A673 (cell line): Measurements from ENCODE around the gene TMEM130. TPM values are rescaled to one million over a fixed set of nuclear protein-coding genes. Genes with fewer than 3 reads are reported as not detected.

Experiments used
- Bru-seq: library from RNA; stranded (reverse); fragments of 400-500 nt; gene quantifications from one replicate; lab custom pipeline; 2021; lab: Mats Ljungman, UMichigan
- BruChase-seq, 2 experiments: library from RNA; stranded (reverse); fragments of 400-500 nt; gene quantifications; one replicate each; lab custom pipeline; 2021; lab: Mats Ljungman, UMichigan
- BruUV-seq: library from RNA; stranded (reverse); fragments of 400-500 nt; replicated peaks from 2 replicates; lab custom pipeline; 2021; lab: Mats Ljungman, UMichigan
- CTCF ChIA-PET: fragments of 300-600 bp; sonication (Branson Sonifier 250); formaldehyde crosslinking; loops from one replicate; lab custom pipeline; 2022; ENCODE audit warnings: antibody characterized with exemption; lab: Charles Lee
- POLR2A ChIA-PET: fragments of 300-600 bp; sonication (Branson Sonifier 250); formaldehyde crosslinking; loops from one replicate; lab custom pipeline; 2022; ENCODE audit warnings: antibody characterized with exemption; ENCODE audit not compliant: low non-redundant PET; lab: Charles Lee
- DNase-seq: peaks from one replicate; pipeline ENCODE4 v3.0.0-alpha.2; 2015; ENCODE audit warnings: low spot score
- H3K27ac ChIP-seq: fragments of 200-600 bp; sonication (generic); 2 replicates; pipeline ENCODE4 v1.5.1; 2016; ENCODE audit warnings: mixed run types, low read depth, mild to moderate bottlenecking, mixed read lengths, antibody characterized with exemption, low read length; ENCODE audit not compliant: poor library complexity, severe bottlenecking
- H3K27me3 ChIP-seq: fragments of 200-600 bp; sonication (generic); replicated peaks from 2 replicates; pipeline ENCODE4 v1.6.1; 2017; ENCODE audit warnings: mixed run types, low read depth, mild to moderate bottlenecking, mixed read lengths, antibody characterized with exemption, low read length; ENCODE audit not compliant: insufficient read depth, poor library complexity
- H3K36me3 ChIP-seq: fragments of 200-600 bp; sonication (generic); 2 replicates; pipeline ENCODE4 v1.6.1; 2016; ENCODE audit warnings: mixed run types, mild to moderate bottlenecking, mixed read lengths, antibody characterized with exemption, low read length; ENCODE audit not compliant: insufficient read depth, poor library complexity, severe bottlenecking
- H3K4me1 ChIP-seq: fragments of 200-600 bp; sonication (generic); 2 replicates; pipeline ENCODE4 v1.6.1; 2017; ENCODE audit warnings: mixed run types, mild to moderate bottlenecking, mixed read lengths, antibody characterized with exemption, low read length; ENCODE audit not compliant: insufficient read depth, poor library complexity, severe bottlenecking
- H3K4me3 ChIP-seq: fragments of 200-600 bp; sonication (generic); 2 replicates; pipeline ENCODE4 v1.5.1; 2016; ENCODE audit warnings: low read depth, mixed run types, mild to moderate bottlenecking, mixed read lengths, low read length; ENCODE audit not compliant: poor library complexity, severe bottlenecking
- H3K9me3 ChIP-seq: fragments of 200-600 bp; sonication (generic); 2 replicates; pipeline ENCODE4 v1.6.1; 2016; ENCODE audit warnings: mixed run types, low read depth, mild to moderate bottlenecking, mixed read lengths, antibody characterized with exemption, low read length; ENCODE audit not compliant: poor library complexity, severe bottlenecking
- EZH2 ChIP-seq: fragments of 200-600 bp; sonication (generic); IDR thresholded peaks from 2 replicates; pipeline ENCODE4 v1.6.1; 2017; ENCODE audit warnings: borderline replicate concordance, low read depth, mild to moderate bottlenecking, mixed read lengths, antibody characterized with exemption, low read length; ENCODE audit not compliant: poor library complexity, severe bottlenecking
- intact Hi-C: fragments of 100-400 bp; cut with micrococcal nuclease; formaldehyde crosslinking; loops from one replicate; pipeline ENCODE4 v1.10.0; 2022; ENCODE audit not compliant: unreplicated experiment
- long read RNA-seq: library from polyadenylated mRNA; stranded (forward); transcript quantifications from one replicate; pipeline ENCODE4 v2.0.0, GENCODE V29; 2022
- total RNA-seq: library from RNA; stranded (reverse); gene quantifications from 2 replicates; pipeline ENCODE4 v1.2.3, GENCODE V29; 2021
- TF ChIP-seq, protein P1 (sequence below): fragments of 300-800, 200-600 bp; sonication (generic); conservative IDR thresholded peaks from 2 replicates; pipeline ENCODE4 v1.5.1; 2017; ENCODE audit warnings: low read depth, mild to moderate bottlenecking, antibody characterized with exemption, low read length, moderate library complexity, mixed read lengths

Gene TMEM130, protein sequence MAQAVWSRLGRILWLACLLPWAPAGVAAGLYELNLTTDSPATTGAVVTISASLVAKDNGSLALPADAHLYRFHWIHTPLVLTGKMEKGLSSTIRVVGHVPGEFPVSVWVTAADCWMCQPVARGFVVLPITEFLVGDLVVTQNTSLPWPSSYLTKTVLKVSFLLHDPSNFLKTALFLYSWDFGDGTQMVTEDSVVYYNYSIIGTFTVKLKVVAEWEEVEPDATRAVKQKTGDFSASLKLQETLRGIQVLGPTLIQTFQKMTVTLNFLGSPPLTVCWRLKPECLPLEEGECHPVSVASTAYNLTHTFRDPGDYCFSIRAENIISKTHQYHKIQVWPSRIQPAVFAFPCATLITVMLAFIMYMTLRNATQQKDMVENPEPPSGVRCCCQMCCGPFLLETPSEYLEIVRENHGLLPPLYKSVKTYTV
- total RNA-seq (0.31 TPM in 1 of 2 replicates, not detected in the other), Bru-seq, nascent RNA (not detected), BruChase-seq, experiment 1, labeled RNA remaining after a 2-hour chase (percentile 9 among the genes with signal in this experiment), BruChase-seq, experiment 2, labeled RNA remaining after a 6-hour chase (percentile 15 among the genes with signal in this experiment)
- long read RNA-seq, result 0 reads

DNA sequence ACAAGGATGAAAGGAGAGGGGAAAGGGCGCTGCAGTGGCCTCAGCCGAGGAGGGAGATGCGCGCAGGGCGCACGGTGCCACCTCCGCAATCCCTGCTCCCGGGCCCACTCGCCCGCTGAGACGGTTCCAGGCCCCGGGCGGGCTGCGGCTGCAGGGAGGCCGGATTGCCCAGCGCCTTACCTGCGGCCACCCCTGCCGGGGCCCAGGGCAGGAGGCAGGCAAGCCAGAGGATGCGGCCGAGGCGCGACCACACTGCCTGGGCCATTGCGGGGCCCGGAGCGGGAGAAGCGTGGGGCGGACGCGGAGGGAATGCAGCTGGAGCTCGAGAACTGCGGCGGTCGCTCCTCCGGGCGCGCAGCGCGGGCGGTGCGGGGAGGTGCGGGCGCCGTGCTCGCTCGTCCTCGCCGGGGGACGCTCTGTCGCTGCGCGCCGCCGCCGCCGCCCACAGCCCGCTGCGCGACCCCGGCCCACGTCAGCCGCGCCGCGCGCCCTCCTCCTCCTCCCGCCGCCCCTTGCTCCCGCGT, at the start of gene TMEM130:
TSS of gene TMEM130 (minus strand) at position 418 of the 524 bp plus-strand sequence. CDS start at position 265, 153 bp downstream.
- no peaks in the 10 kb centered on the region for H3K9me3 ChIP-seq
- no peak for DNase-seq
- H3K36me3 ChIP-seq, result no peaks in the 10 kb centered on the region
- BruUV-seq, result no TSS peak
- POLR2A ChIA-PET, result no interaction called here
- H3K27me3 ChIP-seq, result peaks cover 16% of the 10 kb centered on the region
- H3K27ac ChIP-seq, result no peak within 1 kb of the TSS
- CTCF ChIA-PET, result no interaction called here
- H3K4me3 ChIP-seq, result peak within 1 kb of the TSS; percentile 50
- H3K4me1 ChIP-seq, result no peaks in the 10 kb centered on the region
- no peak for TF ChIP-seq EZH2
- TF ChIP-seq, protein P1, sequence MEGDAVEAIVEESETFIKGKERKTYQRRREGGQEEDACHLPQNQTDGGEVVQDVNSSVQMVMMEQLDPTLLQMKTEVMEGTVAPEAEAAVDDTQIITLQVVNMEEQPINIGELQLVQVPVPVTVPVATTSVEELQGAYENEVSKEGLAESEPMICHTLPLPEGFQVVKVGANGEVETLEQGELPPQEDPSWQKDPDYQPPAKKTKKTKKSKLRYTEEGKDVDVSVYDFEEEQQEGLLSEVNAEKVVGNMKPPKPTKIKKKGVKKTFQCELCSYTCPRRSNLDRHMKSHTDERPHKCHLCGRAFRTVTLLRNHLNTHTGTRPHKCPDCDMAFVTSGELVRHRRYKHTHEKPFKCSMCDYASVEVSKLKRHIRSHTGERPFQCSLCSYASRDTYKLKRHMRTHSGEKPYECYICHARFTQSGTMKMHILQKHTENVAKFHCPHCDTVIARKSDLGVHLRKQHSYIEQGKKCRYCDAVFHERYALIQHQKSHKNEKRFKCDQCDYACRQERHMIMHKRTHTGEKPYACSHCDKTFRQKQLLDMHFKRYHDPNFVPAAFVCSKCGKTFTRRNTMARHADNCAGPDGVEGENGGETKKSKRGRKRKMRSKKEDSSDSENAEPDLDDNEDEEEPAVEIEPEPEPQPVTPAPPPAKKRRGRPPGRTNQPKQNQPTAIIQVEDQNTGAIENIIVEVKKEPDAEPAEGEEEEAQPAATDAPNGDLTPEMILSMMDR, result no peak
- intact Hi-C loops, result no loop called here

DNA sequence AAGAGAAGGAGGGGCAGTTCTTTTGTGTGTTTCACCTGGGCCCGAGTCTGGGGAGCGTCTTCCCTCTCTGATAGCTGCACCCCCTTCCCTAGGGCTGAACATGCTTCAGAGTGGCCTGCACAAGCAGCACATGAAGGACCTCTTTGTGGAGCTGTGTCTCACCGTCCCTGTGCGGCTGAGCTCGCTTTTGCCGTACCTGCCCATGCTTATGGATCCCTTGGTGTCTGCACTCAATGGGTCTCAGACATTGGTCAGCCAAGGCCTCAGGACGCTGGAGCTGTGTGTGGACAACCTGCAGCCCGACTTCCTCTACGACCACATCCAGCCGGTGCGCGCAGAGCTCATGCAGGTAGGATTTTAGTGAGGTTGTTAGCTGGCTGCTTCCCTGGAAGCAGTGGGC, 47.5 kb upstream of the TMEM130 start:
- H3K27ac ChIP-seq, result no peak overlapping the region
- TF ChIP-seq, protein P1, result no peak
- no peak for TF ChIP-seq EZH2
- H3K27me3 ChIP-seq, result no peaks in the 10 kb centered on the region
- BruUV-seq, result no TSS peak
- H3K36me3 ChIP-seq, result peaks cover 54% of the 10 kb centered on the region
- H3K4me1 ChIP-seq, result no peaks in the 10 kb centered on the region
- ChIA-PET CTCF (no interaction called here), POLR2A (no interaction called here)
- H3K9me3 ChIP-seq, result no peaks in the 10 kb centered on the region
- no peak for DNase-seq
- H3K4me3 ChIP-seq, result no peak overlapping the region
- intact Hi-C loops, result no loop called here

DNA sequence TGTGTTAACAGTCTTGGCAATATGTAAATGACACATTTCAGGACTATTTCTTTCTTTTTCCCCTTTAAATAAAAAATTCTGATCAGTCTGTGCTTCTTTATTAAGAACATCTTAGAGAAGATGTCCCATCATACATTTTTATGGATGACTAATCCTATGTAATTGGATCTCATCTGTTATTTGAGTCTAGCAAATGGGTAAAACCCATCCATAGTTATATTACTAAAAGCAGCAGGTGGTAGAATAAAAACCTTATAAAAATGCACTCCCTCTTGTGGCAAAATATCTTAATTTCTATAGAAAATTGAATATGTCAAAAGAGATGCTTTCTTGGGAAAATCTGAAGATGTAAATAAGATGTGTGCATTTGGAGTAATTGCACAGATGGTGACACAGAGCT, 43.8 kb upstream of the TMEM130 start:
- POLR2A ChIA-PET, result no interaction called here
- intact Hi-C loops, result no loop called here
- Histone ChIP-seq H3K9me3 (no peaks in the 10 kb centered on the region), H3K36me3 (peaks cover 67% of the 10 kb centered on the region), H3K4me1 (no peaks in the 10 kb centered on the region), H3K27me3 (no peaks in the 10 kb centered on the region), H3K27ac (no peak overlapping the region), H3K4me3 (no peak overlapping the region)
- TF ChIP-seq EZH2, result no peak
- TF ChIP-seq, protein P1, result peak; percentile 29; the same call in 1 of the 2 replicates
- CTCF ChIA-PET, result no interaction called here
- peak; percentile 27 for DNase-seq
- no TSS peak for BruUV-seq
